A375 (cell line): ENCODE data around the gene CEP97. TPM values are rescaled to one million over a fixed set of nuclear protein-coding genes. Genes with fewer than 3 reads are reported as not detected.

Source experiments
- total RNA-seq: library from RNA; depleted of rRNA; stranded (reverse); fragments of >200 nt; shearing (Covaris generic); gene quantifications from 2 replicates; pipeline ENCODE4 v1.2.3, GENCODE V29; 2014; rRNA removed

Gene CEP97, protein sequence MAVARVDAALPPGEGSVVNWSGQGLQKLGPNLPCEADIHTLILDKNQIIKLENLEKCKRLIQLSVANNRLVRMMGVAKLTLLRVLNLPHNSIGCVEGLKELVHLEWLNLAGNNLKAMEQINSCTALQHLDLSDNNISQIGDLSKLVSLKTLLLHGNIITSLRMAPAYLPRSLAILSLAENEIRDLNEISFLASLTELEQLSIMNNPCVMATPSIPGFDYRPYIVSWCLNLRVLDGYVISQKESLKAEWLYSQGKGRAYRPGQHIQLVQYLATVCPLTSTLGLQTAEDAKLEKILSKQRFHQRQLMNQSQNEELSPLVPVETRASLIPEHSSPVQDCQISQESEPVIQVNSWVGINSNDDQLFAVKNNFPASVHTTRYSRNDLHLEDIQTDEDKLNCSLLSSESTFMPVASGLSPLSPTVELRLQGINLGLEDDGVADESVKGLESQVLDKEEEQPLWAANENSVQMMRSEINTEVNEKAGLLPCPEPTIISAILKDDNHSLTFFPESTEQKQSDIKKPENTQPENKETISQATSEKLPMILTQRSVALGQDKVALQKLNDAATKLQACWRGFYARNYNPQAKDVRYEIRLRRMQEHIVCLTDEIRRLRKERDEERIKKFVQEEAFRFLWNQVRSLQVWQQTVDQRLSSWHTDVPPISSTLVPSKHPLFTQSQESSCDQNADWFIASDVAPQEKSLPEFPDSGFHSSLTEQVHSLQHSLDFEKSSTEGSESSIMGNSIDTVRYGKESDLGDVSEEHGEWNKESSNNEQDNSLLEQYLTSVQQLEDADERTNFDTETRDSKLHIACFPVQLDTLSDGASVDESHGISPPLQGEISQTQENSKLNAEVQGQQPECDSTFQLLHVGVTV
- 11.7 and 15.3 TPM in 2 replicates for total RNA-seq

GRCh38 chr3:101724329-101725193, at the start of gene CEP97:
Gene CEP97 (plus strand): TSS chr3:101724614. CDS start chr3:101724677, 63 bp downstream.

GRCh38 chr3:101676765-101677435, 47.5 kb upstream of the CEP97 start, which contains the start of gene ZBTB11:
Gene ZBTB11 (minus strand): TSS chr3:101677132. CDS start chr3:101676914, 218 bp downstream.

DNA sequence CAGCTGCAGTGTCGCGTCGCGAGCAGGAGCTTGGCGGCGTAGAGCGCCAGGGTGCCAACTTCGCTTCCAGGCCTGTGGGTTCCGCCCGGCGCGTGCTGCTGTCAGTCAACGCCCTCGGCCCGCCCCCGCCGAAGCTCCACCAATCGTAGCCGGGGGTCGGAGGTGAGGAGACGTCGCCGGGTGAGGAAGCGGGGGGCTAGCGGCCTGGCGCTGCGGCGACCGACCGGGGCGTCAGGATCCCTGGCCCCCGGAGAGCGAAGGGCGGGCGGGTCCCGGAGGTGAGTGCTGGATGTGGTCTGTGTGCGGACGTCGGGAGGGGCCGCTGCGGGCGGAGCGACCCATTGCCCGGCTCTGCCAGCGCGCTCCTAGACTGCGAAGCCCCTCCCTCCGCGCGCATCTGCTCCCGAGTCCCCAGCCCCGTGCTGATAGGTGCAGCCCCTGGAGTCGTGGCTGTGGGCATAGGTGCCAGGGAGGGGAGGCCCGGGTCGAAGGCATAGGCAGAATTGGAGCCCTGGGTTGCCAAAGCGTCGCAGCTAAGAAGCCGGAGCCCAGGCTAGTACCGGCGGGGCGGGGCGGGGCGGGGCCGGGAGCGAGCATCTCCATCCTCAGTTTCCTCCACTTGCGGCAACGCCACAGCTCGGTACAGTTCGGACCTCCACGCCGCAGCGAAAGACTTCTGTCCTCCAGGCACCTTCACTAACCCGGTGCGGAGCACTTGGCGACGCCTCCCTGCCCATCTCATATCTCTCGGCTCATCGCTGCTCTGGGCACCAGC, 54.8 kb downstream of the CEP97 start, which contains the start of gene NXPE3:
Gene NXPE3 (plus strand): TSS at position 165 of the 775 bp plus-strand sequence. CDS start 6,386 bp downstream, outside the sequence.

Other genes with a start within 250 kb of the CEP97 start
- 6.3 and 7.7 TPM in 2 replicates for gene SENP7, start 211.4 kb upstream of the CEP97 start, total RNA-seq
- 46.0 and 62.7 TPM in 2 replicates for gene TRMT10C, start 162.7 kb upstream of the CEP97 start, total RNA-seq
- gene PCNP, start 150.4 kb upstream of the CEP97 start, total RNA-seq: 59.0 and 62.9 TPM in 2 replicates
- 18.0 and 20.9 TPM in 2 replicates for gene ZBTB11, start 47.5 kb upstream of the CEP97 start, total RNA-seq
- 4,417 and 4,751 TPM in 2 replicates for gene RPL24, start 37.9 kb upstream of the CEP97 start, total RNA-seq
- 5.7 and 7.5 TPM in 2 replicates for gene NXPE3, start 54.6 kb downstream of the CEP97 start, total RNA-seq
- gene NFKBIZ, start 124.9 kb downstream of the CEP97 start, total RNA-seq: 52.5 and 54.5 TPM in 2 replicates